C4-2B (cell line): ENCODE data around the gene CYS1.

Experiments used
- ZFX ChIP-seq: fragments of 450-650 bp; IDR thresholded peaks from 2 replicates; pipeline ENCODE4 v1.6.1; 2017
- TF ChIP-seq, protein P1 (sequence below): fragments of 450-650 bp; conservative IDR thresholded peaks from 2 replicates; pipeline ENCODE4 v1.5.1; 2017; ENCODE audit warnings: mild to moderate bottlenecking

DNA sequence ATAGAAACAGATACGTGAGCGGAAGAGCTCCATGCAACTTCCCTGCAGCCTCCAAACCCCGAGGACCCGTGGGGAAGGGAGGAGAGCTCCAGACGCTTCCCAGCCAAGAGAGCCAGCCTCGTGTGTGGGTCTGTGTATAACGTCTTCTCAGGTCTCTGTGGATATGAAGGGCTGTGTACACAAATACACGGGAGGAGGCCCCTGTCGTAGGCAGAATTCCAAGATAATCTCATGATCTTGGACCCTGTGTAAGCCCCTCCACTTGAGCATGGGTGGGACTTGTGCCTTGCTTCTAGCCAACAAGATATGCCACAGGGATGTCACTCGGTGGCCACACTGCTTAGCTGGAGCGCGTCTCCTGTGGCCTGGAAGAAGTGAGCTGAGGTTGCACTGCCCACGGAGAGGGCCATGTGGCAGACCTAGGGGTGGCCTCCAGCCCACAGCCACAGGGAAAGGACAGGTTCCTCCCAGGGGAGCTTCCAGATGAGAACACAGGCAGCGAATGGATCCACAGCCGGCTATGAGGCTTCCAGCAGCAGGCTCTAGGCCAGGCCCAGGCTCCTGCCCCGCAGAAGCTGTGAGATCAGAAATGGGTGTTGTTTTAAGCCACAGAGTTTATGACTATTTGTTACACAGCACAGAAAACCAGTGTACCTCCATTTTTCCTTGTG, 52.4 kb downstream of the CYS1 start:
- TF ChIP-seq, protein P1, sequence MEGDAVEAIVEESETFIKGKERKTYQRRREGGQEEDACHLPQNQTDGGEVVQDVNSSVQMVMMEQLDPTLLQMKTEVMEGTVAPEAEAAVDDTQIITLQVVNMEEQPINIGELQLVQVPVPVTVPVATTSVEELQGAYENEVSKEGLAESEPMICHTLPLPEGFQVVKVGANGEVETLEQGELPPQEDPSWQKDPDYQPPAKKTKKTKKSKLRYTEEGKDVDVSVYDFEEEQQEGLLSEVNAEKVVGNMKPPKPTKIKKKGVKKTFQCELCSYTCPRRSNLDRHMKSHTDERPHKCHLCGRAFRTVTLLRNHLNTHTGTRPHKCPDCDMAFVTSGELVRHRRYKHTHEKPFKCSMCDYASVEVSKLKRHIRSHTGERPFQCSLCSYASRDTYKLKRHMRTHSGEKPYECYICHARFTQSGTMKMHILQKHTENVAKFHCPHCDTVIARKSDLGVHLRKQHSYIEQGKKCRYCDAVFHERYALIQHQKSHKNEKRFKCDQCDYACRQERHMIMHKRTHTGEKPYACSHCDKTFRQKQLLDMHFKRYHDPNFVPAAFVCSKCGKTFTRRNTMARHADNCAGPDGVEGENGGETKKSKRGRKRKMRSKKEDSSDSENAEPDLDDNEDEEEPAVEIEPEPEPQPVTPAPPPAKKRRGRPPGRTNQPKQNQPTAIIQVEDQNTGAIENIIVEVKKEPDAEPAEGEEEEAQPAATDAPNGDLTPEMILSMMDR: no peak
- TF ChIP-seq ZFX: no peak
